BJ (cell line): ENCODE data around the gene ASIC3. TPM values are rescaled to one million over a fixed set of nuclear protein-coding genes. Genes with fewer than 3 reads are reported as not detected.

Experiments used
- CTCF ChIA-PET: fragments of 350-600 bp; formaldehyde crosslinking; extraction: SDS; loops from one replicate; lab custom pipeline; 2021; ENCODE audit warnings: antibody characterized with exemption, inconsistent platforms; lab: Yijun Ruan, JAX
- POLR2A ChIA-PET: fragments of 300-600 bp; sonication (Branson Sonifier 250); formaldehyde crosslinking; extraction: SDS; loops from one replicate; lab custom pipeline; 2021; ENCODE audit warnings: antibody characterized with exemption; lab: Charles Lee
- DNase-seq: peaks from one replicate; pipeline ENCODE4 v3.0.0-alpha.2; 2011; ENCODE audit warnings: low read depth
- H3K27me3 ChIP-seq: 2 replicates; pipeline ENCODE4 v1.6.0; 2011; ENCODE audit warnings: low read length; ENCODE audit not compliant: control insufficient read depth, insufficient read depth
- H3K36me3 ChIP-seq: 2 replicates; pipeline ENCODE4 v1.5.1; 2011; ENCODE audit warnings: low read length; ENCODE audit not compliant: control insufficient read depth, insufficient read depth
- H3K4me3 ChIP-seq: 2 replicates; pipeline ENCODE4 v1.5.1; 2011; ENCODE audit warnings: low read depth, mild to moderate bottlenecking, control low read depth, low read length
- CTCF ChIP-seq: IDR thresholded peaks from 2 replicates; pipeline ENCODE4 v1.5.1; 2011; ENCODE audit warnings: low read depth, mild to moderate bottlenecking, control low read depth, inconsistent platforms, low read length, moderate library complexity; ENCODE audit not compliant: insufficient read depth
- polyA plus RNA-seq: library from polyadenylated mRNA; depleted of rRNA; stranded (reverse); fragments of >200 nt; gene quantifications from 2 replicates; pipeline ENCODE4 v1.2.3, GENCODE V29; 2011

The ASIC3 gene
- polyA plus RNA-seq, 1 experiment: 0.45 TPM

- ChIA-PET CTCF (interaction anchor here (1.1 kb wide), 1 partner anchor 57 kb away, joined by 3 read pairs; no protein-coding TSS in a partner anchor), POLR2A (no interaction called here)
- Histone ChIP-seq H3K27me3 (no peaks in the 10 kb centered on the region), H3K36me3 (peaks cover 46% of the 10 kb centered on the region), H3K4me3 (no peak overlapping the region)
- no peak for DNase-seq
- no peak for TF ChIP-seq CTCF
Measured at GRCh38 chr7:151074817-151075661, 26.7 kb downstream of the ASIC3 start.

GRCh38 chr7:151075662-151075971, 27.3 kb downstream of the ASIC3 start:
- no peak overlapping the region for H3K4me3 ChIP-seq
- no peak for DNase-seq
- CTCF ChIA-PET: interaction anchor here (1.1 to 1.9 kb wide), 2 partner anchors 10 to 58 kb away, joined by 3 to 4 read pairs; no protein-coding TSS in a partner anchor
- TF ChIP-seq CTCF: no peak
- POLR2A ChIA-PET: interaction anchor here (0.5 kb wide), 1 partner anchor 13 kb away, joined by 4 read pairs; no protein-coding TSS in a partner anchor
- H3K27me3 ChIP-seq: no peaks in the 10 kb centered on the region
- H3K36me3 ChIP-seq: peaks cover 40% of the 10 kb centered on the region

GRCh38 chr7:151075978-151076426, 27.7 kb downstream of the ASIC3 start:
- DNase-seq: no peak
- CTCF ChIA-PET: interaction anchor here (0.9 to 1.9 kb wide), 3 partner anchors 9 to 56 kb away, joined by 3 to 6 read pairs (median 4); no protein-coding TSS in a partner anchor
- H3K36me3 ChIP-seq: peaks cover 37% of the 10 kb centered on the region
- no peaks in the 10 kb centered on the region for H3K27me3 ChIP-seq
- POLR2A ChIA-PET: interaction anchor here (0.5 kb wide), 1 partner anchor 13 kb away, joined by 4 read pairs; no protein-coding TSS in a partner anchor
- TF ChIP-seq CTCF: no peak
- no peak overlapping the region for H3K4me3 ChIP-seq

GRCh38 chr7:151076863-151077704, 28.8 kb downstream of the ASIC3 start:
- POLR2A ChIA-PET: no interaction called here
- no peaks in the 10 kb centered on the region for H3K27me3 ChIP-seq
- CTCF ChIA-PET: interaction anchor here (0.6 to 1.9 kb wide), 7 partner anchors 8 to 57 kb away, joined by 3 to 6 read pairs (median 4); no protein-coding TSS in a partner anchor
- peak; percentile 42; the same call in 1 of the 2 replicates for TF ChIP-seq CTCF
- DNase-seq: no peak
- no peak overlapping the region for H3K4me3 ChIP-seq
- peaks cover 26% of the 10 kb centered on the region for H3K36me3 ChIP-seq
